ENCODE results near the gene SLC25A52.

The SLC25A52 gene

DNA sequence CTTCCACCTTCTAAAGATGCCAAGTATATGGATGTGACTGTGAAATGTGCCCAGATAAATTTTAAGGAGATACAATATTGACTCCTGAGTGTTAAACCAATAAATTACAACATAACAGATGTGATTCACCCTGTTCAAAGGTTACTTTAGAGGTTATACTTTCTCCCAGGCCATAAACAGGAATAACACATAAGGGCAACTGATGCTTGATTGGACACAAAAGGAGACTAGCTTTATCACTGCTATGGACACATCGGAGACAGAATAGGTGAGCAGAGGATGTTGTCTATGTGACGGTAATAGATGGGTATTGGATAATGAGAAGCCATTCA, 31.9 kb upstream of the SLC25A52 start:
- no peaks in the 10 kb centered on the region for H3K27me3 ChIP-seq (ENCODE audit: insufficient read depth, low read length, poor library complexity, severe bottlenecking)
- no peak for TF ChIP-seq EZH2phosphoT487 (IDR thresholded peaks at IDR 0.05; ENCODE audit: borderline replicate concordance)
- H3K9me3 ChIP-seq (ENCODE audit: insufficient read depth, low read depth, low read length), result no peaks in the 10 kb centered on the region
- no peaks in the 10 kb centered on the region for H3K36me3 ChIP-seq (ENCODE audit: insufficient read depth, low read length)
- H3K4me3 ChIP-seq (ENCODE audit: low read length, poor library complexity, severe bottlenecking), result no peak overlapping the region
- H3K79me2 ChIP-seq (ENCODE audit: insufficient read depth, low read length), result no peaks in the 10 kb centered on the region
- no peak overlapping the region for H3K4me2 ChIP-seq (ENCODE audit: low read depth, low read length, poor library complexity, severe bottlenecking)
- no peak overlapping the region for H3K9ac ChIP-seq (ENCODE audit: low read depth, low read length, poor library complexity, severe bottlenecking)
- H3K4me1 ChIP-seq (ENCODE audit: insufficient read depth, low read length, poor library complexity, severe bottlenecking), result peaks cover 21% of the 10 kb centered on the region
- no peaks in the 10 kb centered on the region for H3K9me2 ChIP-seq (replicated peaks; ENCODE audit: low read depth, low read length)
- no peak overlapping the region; the same call in 1 of the 2 replicates for H2AFZ ChIP-seq (ENCODE audit: low read length)
- H3F3A ChIP-seq (ENCODE audit: low read depth), result no peaks in the 10 kb centered on the region
- no peaks in the 10 kb centered on the region for H4K20me1 ChIP-seq (ENCODE audit: insufficient read depth, low read length, poor library complexity, severe bottlenecking)

- TF ChIP-seq, protein P1, sequence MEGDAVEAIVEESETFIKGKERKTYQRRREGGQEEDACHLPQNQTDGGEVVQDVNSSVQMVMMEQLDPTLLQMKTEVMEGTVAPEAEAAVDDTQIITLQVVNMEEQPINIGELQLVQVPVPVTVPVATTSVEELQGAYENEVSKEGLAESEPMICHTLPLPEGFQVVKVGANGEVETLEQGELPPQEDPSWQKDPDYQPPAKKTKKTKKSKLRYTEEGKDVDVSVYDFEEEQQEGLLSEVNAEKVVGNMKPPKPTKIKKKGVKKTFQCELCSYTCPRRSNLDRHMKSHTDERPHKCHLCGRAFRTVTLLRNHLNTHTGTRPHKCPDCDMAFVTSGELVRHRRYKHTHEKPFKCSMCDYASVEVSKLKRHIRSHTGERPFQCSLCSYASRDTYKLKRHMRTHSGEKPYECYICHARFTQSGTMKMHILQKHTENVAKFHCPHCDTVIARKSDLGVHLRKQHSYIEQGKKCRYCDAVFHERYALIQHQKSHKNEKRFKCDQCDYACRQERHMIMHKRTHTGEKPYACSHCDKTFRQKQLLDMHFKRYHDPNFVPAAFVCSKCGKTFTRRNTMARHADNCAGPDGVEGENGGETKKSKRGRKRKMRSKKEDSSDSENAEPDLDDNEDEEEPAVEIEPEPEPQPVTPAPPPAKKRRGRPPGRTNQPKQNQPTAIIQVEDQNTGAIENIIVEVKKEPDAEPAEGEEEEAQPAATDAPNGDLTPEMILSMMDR (conservative IDR thresholded peaks at IDR 0.05; ENCODE audit: low read length), result no peak
- TF ChIP-seq EZH2phosphoT487 (IDR thresholded peaks at IDR 0.05; ENCODE audit: borderline replicate concordance), result no peak
- H3K9me3 ChIP-seq (ENCODE audit: insufficient read depth, low read depth, low read length), result no peaks in the 10 kb centered on the region
- H3K9ac ChIP-seq (ENCODE audit: low read depth, low read length, poor library complexity, severe bottlenecking), result peak overlapping the region; percentile 10
- no peak overlapping the region for H3K4me3 ChIP-seq (ENCODE audit: low read length, poor library complexity, severe bottlenecking)
- H3K4me2 ChIP-seq (ENCODE audit: low read depth, low read length, poor library complexity, severe bottlenecking), result peak overlapping the region; percentile 52
- H3K9me2 ChIP-seq (replicated peaks; ENCODE audit: low read depth, low read length), result no peaks in the 10 kb centered on the region
- H3K36me3 ChIP-seq (ENCODE audit: insufficient read depth, low read length), result no peaks in the 10 kb centered on the region
- H4K20me1 ChIP-seq (ENCODE audit: insufficient read depth, low read length, poor library complexity, severe bottlenecking), result no peaks in the 10 kb centered on the region
- H2AFZ ChIP-seq (ENCODE audit: low read length), result peak overlapping the region; percentile 17; the same call in 1 of the 2 replicates
- H3F3A ChIP-seq (ENCODE audit: low read depth), result no peaks in the 10 kb centered on the region
- no peaks in the 10 kb centered on the region for H3K79me2 ChIP-seq (ENCODE audit: insufficient read depth, low read length)
- H3K27me3 ChIP-seq (ENCODE audit: insufficient read depth, low read length, poor library complexity, severe bottlenecking), result no peaks in the 10 kb centered on the region
- peaks cover 21% of the 10 kb centered on the region for H3K4me1 ChIP-seq (ENCODE audit: insufficient read depth, low read length, poor library complexity, severe bottlenecking)
Measured at GRCh38 chr18:31791817-31792579, 31.3 kb upstream of the SLC25A52 start.

GRCh38 chr18:31789409-31789808, 28.7 kb upstream of the SLC25A52 start:
- Histone ChIP-seq H3K36me3 (ENCODE audit: insufficient read depth, low read length) (no peaks in the 10 kb centered on the region), H2AFZ (ENCODE audit: low read length) (no peak overlapping the region), H3K79me2 (ENCODE audit: insufficient read depth, low read length) (no peaks in the 10 kb centered on the region), H3K4me3 (ENCODE audit: low read length, poor library complexity, severe bottlenecking) (no peak overlapping the region), H3F3A (ENCODE audit: low read depth) (no peaks in the 10 kb centered on the region), H3K4me2 (ENCODE audit: low read depth, low read length, poor library complexity, severe bottlenecking) (no peak overlapping the region), H3K9ac (ENCODE audit: low read depth, low read length, poor library complexity, severe bottlenecking) (no peak overlapping the region), H3K9me2 (replicated peaks; ENCODE audit: low read depth, low read length) (no peaks in the 10 kb centered on the region), H3K4me1 (ENCODE audit: insufficient read depth, low read length, poor library complexity, severe bottlenecking) (peaks cover 21% of the 10 kb centered on the region), H4K20me1 (ENCODE audit: insufficient read depth, low read length, poor library complexity, severe bottlenecking) (no peaks in the 10 kb centered on the region), H3K9me3 (ENCODE audit: insufficient read depth, low read depth, low read length) (no peaks in the 10 kb centered on the region), H3K27me3 (ENCODE audit: insufficient read depth, low read length, poor library complexity, severe bottlenecking) (no peaks in the 10 kb centered on the region)
- TF ChIP-seq, protein P1 (conservative IDR thresholded peaks at IDR 0.05; ENCODE audit: low read length), result no peak
- no peak for TF ChIP-seq EZH2phosphoT487 (IDR thresholded peaks at IDR 0.05; ENCODE audit: borderline replicate concordance)

- H3K36me3 ChIP-seq (ENCODE audit: insufficient read depth, low read length), result no peaks in the 10 kb centered on the region
- no peak overlapping the region for H3K4me2 ChIP-seq (ENCODE audit: low read depth, low read length, poor library complexity, severe bottlenecking)
- H2AFZ ChIP-seq (ENCODE audit: low read length), result no peak overlapping the region
- no peaks in the 10 kb centered on the region for H3K27me3 ChIP-seq (ENCODE audit: insufficient read depth, low read length, poor library complexity, severe bottlenecking)
- no peak overlapping the region for H3K9ac ChIP-seq (ENCODE audit: low read depth, low read length, poor library complexity, severe bottlenecking)
- no peaks in the 10 kb centered on the region for H3K9me2 ChIP-seq (replicated peaks; ENCODE audit: low read depth, low read length)
- H3K4me1 ChIP-seq (ENCODE audit: insufficient read depth, low read length, poor library complexity, severe bottlenecking), result no peaks in the 10 kb centered on the region
- no peak overlapping the region for H3K4me3 ChIP-seq (ENCODE audit: low read length, poor library complexity, severe bottlenecking)
- no peaks in the 10 kb centered on the region for H3F3A ChIP-seq (ENCODE audit: low read depth)
- peaks cover 9% of the 10 kb centered on the region; the same call in 1 of the 2 replicates for H3K9me3 ChIP-seq (ENCODE audit: insufficient read depth, low read depth, low read length)
- no peaks in the 10 kb centered on the region for H4K20me1 ChIP-seq (ENCODE audit: insufficient read depth, low read length, poor library complexity, severe bottlenecking)
- H3K79me2 ChIP-seq (ENCODE audit: insufficient read depth, low read length), result no peaks in the 10 kb centered on the region
- TF ChIP-seq, protein P1 (conservative IDR thresholded peaks at IDR 0.05; ENCODE audit: low read length), result no peak
- TF ChIP-seq EZH2phosphoT487 (IDR thresholded peaks at IDR 0.05; ENCODE audit: borderline replicate concordance), result no peak
Measured at GRCh38 chr18:31783059-31783458, 22.4 kb upstream of the SLC25A52 start.
